Astrocyte of the spinal cord (primary cell): Measurements from ENCODE around the gene KIF18A.

ENCODE experiments used
- DNase-seq: peaks from one replicate; pipeline ENCODE4 v3.0.0; 2011; ENCODE audit warnings: low read depth, low spot score
- H3K4me3 ChIP-seq: 2 replicates; pipeline ENCODE4 v1.5.1; 2011; ENCODE audit warnings: low read depth, mild to moderate bottlenecking, low read length, moderate library complexity
- in situ Hi-C: cut with HindIII; loops from 2 replicates; pipeline ENCODE4 v1.10.0; 2017; ENCODE audit warnings: low sequenced_read_pairs
- TF ChIP-seq, protein P1 (sequence below): IDR thresholded peaks from 2 replicates; pipeline ENCODE4 v1.5.1; 2012; ENCODE audit warnings: low read depth, mild to moderate bottlenecking, low read length, inconsistent platforms

The KIF18A gene

GRCh38 chr11:27996066-27996465 is 111.9 kb downstream of the KIF18A start:
- no peak overlapping the region for H3K4me3 ChIP-seq
- no peak for DNase-seq
- in situ Hi-C loops: no loop called here
- TF ChIP-seq, protein P1, sequence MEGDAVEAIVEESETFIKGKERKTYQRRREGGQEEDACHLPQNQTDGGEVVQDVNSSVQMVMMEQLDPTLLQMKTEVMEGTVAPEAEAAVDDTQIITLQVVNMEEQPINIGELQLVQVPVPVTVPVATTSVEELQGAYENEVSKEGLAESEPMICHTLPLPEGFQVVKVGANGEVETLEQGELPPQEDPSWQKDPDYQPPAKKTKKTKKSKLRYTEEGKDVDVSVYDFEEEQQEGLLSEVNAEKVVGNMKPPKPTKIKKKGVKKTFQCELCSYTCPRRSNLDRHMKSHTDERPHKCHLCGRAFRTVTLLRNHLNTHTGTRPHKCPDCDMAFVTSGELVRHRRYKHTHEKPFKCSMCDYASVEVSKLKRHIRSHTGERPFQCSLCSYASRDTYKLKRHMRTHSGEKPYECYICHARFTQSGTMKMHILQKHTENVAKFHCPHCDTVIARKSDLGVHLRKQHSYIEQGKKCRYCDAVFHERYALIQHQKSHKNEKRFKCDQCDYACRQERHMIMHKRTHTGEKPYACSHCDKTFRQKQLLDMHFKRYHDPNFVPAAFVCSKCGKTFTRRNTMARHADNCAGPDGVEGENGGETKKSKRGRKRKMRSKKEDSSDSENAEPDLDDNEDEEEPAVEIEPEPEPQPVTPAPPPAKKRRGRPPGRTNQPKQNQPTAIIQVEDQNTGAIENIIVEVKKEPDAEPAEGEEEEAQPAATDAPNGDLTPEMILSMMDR: no peak

- no peak overlapping the region for H3K4me3 ChIP-seq
- TF ChIP-seq, protein P1: no peak
- in situ Hi-C loops: no loop called here
- DNase-seq: no peak
These were observed 112.9 kb downstream of the KIF18A start for GRCh38 chr11:27995083-27995482.

DNA sequence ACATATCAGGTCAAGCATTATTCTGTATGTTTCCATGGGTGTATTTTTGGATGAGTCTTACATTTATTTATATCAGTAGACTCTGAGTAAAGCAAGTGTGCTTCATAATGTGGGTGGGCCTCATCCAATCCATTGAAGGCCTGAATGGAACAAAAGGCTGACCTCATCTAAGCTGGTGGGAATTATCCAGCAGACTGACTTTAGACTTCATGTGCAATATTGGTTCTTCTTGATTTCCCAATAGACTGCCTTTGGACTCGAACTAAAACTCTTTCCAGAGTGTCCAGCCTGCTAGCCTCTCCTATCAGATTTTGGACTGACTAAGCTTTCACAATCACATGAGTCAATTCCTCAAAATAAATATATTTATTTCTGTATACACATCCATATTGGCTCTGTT is 116.2 kb downstream of the KIF18A start:
- in situ Hi-C loops: no loop called here
- no peak for DNase-seq
- no peak overlapping the region for H3K4me3 ChIP-seq
- TF ChIP-seq, protein P1: no peak

GRCh38 chr11:27977527-27977926 is 130.4 kb downstream of the KIF18A start:
- DNase-seq: no peak

DNA sequence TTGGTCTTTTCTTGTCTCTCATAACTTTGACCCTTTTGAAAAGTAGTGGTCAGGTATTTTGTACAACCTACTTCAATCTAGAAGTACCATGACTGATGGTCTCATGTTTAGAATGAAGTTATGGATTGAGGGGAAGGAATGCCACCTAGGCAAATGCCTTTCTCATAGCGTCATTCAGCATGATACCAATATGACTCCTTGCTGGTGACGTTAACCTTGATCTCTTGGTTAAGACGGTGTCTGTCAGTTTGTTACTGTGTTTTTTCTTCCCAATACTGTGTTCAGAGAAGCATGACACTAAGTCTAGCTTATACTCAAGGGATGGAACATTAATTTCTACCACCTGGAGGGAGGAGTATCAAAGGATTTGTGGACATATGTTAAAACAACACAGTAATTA is 130.9 kb downstream of the KIF18A start:
- no peak overlapping the region for H3K4me3 ChIP-seq
- in situ Hi-C loops: no loop called here
- TF ChIP-seq, protein P1: no peak
- DNase-seq: peak; percentile 7

More at GRCh38 chr11:27977527-27977926, 130.4 kb downstream of the KIF18A start:
- TF ChIP-seq, protein P1: no peak
- in situ Hi-C loops: no loop called here
- no peak overlapping the region for H3K4me3 ChIP-seq

- H3K4me3 ChIP-seq: no peak overlapping the region
- no peak for DNase-seq
- TF ChIP-seq, protein P1: no peak
- in situ Hi-C loops: no loop called here
These were observed 131.7 kb downstream of the KIF18A start for GRCh38 chr11:27976262-27976661.
